Vagina (tissue), 2 donors: ENCODE data around the gene POLA1.

Experiments used
- POLR2AphosphoS5 ChIP-seq, 2 donors: sonication (generic); formaldehyde crosslinking; IDR thresholded peaks; one replicate each; pipeline ENCODE4 v1.9.0; 2017; ENCODE audit warnings: antibody characterized with exemption in 2 of 2, mild to moderate bottlenecking in 2 of 2, low read depth in 1 of 2; ENCODE audit not compliant: insufficient read depth in 1 of 2
- TF ChIP-seq, protein P1 (sequence below), 3 experiments: fragments of 450-650 bp in 2 of 3; fragments of 200-600 bp in 1 of 3; sonication (generic) in 1 of 3; IDR thresholded peaks; one replicate each; pipeline ENCODE4 v1.5.1; 2017 to 2019; ENCODE audit warnings: antibody characterized with exemption in 3 of 3, mild to moderate bottlenecking in 2 of 3, moderate library complexity in 2 of 3

DNA sequence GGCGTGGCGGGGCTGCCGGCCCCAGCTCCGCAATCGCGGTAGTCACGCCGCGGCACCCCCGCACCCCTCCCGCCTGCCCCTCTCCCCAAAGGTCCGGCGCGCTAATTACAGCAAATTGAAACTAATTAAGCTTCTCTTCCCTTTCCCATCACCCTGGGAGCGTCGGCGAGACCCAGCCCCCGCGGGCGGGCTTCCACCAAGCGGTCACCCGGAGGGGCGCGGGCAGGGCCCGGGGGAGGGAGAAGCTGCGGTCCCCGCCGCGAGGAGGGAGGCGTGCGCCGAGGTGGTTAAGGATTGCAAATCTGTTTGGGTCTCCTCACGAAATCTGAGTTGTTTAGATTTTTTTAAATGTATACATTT, 308.9 kb downstream of the POLA1 start:
- TF ChIP-seq, protein P1, sequence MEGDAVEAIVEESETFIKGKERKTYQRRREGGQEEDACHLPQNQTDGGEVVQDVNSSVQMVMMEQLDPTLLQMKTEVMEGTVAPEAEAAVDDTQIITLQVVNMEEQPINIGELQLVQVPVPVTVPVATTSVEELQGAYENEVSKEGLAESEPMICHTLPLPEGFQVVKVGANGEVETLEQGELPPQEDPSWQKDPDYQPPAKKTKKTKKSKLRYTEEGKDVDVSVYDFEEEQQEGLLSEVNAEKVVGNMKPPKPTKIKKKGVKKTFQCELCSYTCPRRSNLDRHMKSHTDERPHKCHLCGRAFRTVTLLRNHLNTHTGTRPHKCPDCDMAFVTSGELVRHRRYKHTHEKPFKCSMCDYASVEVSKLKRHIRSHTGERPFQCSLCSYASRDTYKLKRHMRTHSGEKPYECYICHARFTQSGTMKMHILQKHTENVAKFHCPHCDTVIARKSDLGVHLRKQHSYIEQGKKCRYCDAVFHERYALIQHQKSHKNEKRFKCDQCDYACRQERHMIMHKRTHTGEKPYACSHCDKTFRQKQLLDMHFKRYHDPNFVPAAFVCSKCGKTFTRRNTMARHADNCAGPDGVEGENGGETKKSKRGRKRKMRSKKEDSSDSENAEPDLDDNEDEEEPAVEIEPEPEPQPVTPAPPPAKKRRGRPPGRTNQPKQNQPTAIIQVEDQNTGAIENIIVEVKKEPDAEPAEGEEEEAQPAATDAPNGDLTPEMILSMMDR (IDR thresholded peaks at IDR 0.05): no peak
- TF ChIP-seq POLR2AphosphoS5 (IDR thresholded peaks at IDR 0.05; ENCODE audit: insufficient read depth in 1 of 2, low read depth in 1 of 2): no peak
